PC-3 (cell line): ENCODE data around the gene SIN3B. TPM values are rescaled to one million over a fixed set of nuclear protein-coding genes. Genes with fewer than 3 reads are reported as not detected.

Source experiments
- ATAC-seq: fragments of 200-7000 bp; cut with Tn5 transposase; 2 replicates; pipeline ENCODE4 v1.9.1; 2020; ENCODE audit warnings: mild to moderate bottlenecking, moderate library complexity
- BruUV-seq: library from RNA; stranded (reverse); fragments of 400-500 nt; replicated peaks from 2 replicates; lab custom pipeline; 2021; lab: Mats Ljungman, UMichigan
- CTCF ChIA-PET: fragments of 300-600 bp; sonication (Branson Sonifier 250); formaldehyde crosslinking; loops from one replicate; lab custom pipeline; 2022; ENCODE audit warnings: antibody characterized with exemption; lab: Charles Lee
- POLR2A ChIA-PET: fragments of 300-600 bp; sonication (Branson Sonifier 250); formaldehyde crosslinking; loops from one replicate; lab custom pipeline; 2022; ENCODE audit warnings: antibody characterized with exemption; ENCODE audit not compliant: unreplicated experiment; lab: Charles Lee
- DNase-seq: peaks from one replicate; pipeline ENCODE4 v3.0.0-alpha.2; 2015
- H2AFZ ChIP-seq: fragments of 300-600 bp; sonication (generic); 2 replicates; pipeline ENCODE4 v1.6.0; 2016; ENCODE audit warnings: antibody characterized with exemption, low read length
- H3F3A ChIP-seq: fragments of 300-600 bp; sonication (generic); one replicate; pipeline ENCODE4 v1.6.0; 2017; ENCODE audit warnings: antibody characterized with exemption, low read length, control low read depth, mild to moderate bottlenecking; ENCODE audit not compliant: unreplicated experiment
- H3K27ac ChIP-seq: fragments of 300-600 bp; sonication (generic); 2 replicates; pipeline ENCODE4 v1.5.1; 2016; ENCODE audit warnings: mild to moderate bottlenecking, low read length
- H3K27me3 ChIP-seq: fragments of 300-600 bp; sonication (generic); 2 replicates; pipeline ENCODE4 v1.6.1; 2016; ENCODE audit warnings: low read length, mixed read lengths
- H3K36me3 ChIP-seq: fragments of 300-600 bp; sonication (generic); 2 replicates; pipeline ENCODE4 v1.6.1; 2016; ENCODE audit warnings: low read depth, mixed run types, low read length, mixed read lengths
- H3K4me1 ChIP-seq: fragments of 300-600 bp; sonication (generic); 2 replicates; pipeline ENCODE4 v1.5.1; 2016; ENCODE audit warnings: low read length; ENCODE audit not compliant: insufficient read depth
- H3K4me2 ChIP-seq: fragments of 300-600 bp; sonication (generic); 2 replicates; pipeline ENCODE4 v1.6.0; 2016; ENCODE audit warnings: low read length
- H3K4me3 ChIP-seq: fragments of 300-600 bp; sonication (generic); 2 replicates; pipeline ENCODE4 v1.5.1; 2016; ENCODE audit warnings: mild to moderate bottlenecking, low read length, mixed read lengths
- H3K79me2 ChIP-seq: fragments of 300-600 bp; sonication (generic); 2 replicates; pipeline ENCODE4 v1.6.1; 2017; ENCODE audit warnings: low read length, mixed read lengths
- H3K9ac ChIP-seq: fragments of 300-600 bp; sonication (generic); 2 replicates; pipeline ENCODE4 v1.6.0; 2016; ENCODE audit warnings: mild to moderate bottlenecking, low read length
- H3K9me2 ChIP-seq: fragments of 300-600 bp; sonication (generic); replicated peaks from 2 replicates; pipeline ENCODE4 v1.6.1; 2016; ENCODE audit warnings: mixed run types, low read length, mixed read lengths
- H3K9me3 ChIP-seq: fragments of 300-600 bp; sonication (generic); 2 replicates; pipeline ENCODE4 v1.6.1; 2016; ENCODE audit warnings: low read length, mixed read lengths
- H4K20me1 ChIP-seq: fragments of 300-600 bp; sonication (generic); 2 replicates; pipeline ENCODE4 v1.6.1; 2016; ENCODE audit warnings: low read length, mixed read lengths
- EZH2 ChIP-seq: fragments of 300-600 bp; sonication (generic); IDR thresholded peaks from one replicate; pipeline ENCODE4 v1.6.1; 2017; ENCODE audit warnings: antibody characterized with exemption, mild to moderate bottlenecking, low read length; ENCODE audit not compliant: unreplicated experiment
- EZH2phosphoT487 ChIP-seq: fragments of 300-600 bp; sonication (generic); IDR thresholded peaks from 2 replicates; pipeline ENCODE4 v1.6.1; 2018; ENCODE audit warnings: mild to moderate bottlenecking, antibody characterized with exemption, low read length, borderline replicate concordance
- intact Hi-C: fragments of 100-400 bp; cut with micrococcal nuclease; formaldehyde crosslinking; loops from 2 replicates; pipeline ENCODE4 v1.9.0; 2023
- total RNA-seq: library from RNA; depleted of rRNA; stranded (reverse); fragments of >200 nt; gene quantifications from 2 replicates; pipeline ENCODE4 v1.2.3, GENCODE V29; 2014
- TF ChIP-seq, protein P1 (sequence below): fragments of 300-600 bp; sonication (generic); conservative IDR thresholded peaks from 2 replicates; pipeline ENCODE4 v1.5.1; 2017; ENCODE audit warnings: antibody characterized with exemption, low read depth, mild to moderate bottlenecking, low read length

Gene SIN3B
- total RNA-seq, 1 experiment from 2014 or later = 46.4 TPM

- Histone ChIP-seq H3K27me3 (no peaks in the 10 kb centered on the region), H3K36me3 (no peaks in the 10 kb centered on the region), H3F3A (no peaks in the 10 kb centered on the region), H3K27ac (no peak overlapping the region), H3K9ac (no peak overlapping the region), H3K4me3 (no peak overlapping the region), H3K4me1 (peaks cover 6% of the 10 kb centered on the region; the same call in 1 of the 2 replicates), H4K20me1 (no peaks in the 10 kb centered on the region), H3K4me2 (no peak overlapping the region), H3K9me2 (no peaks in the 10 kb centered on the region), H2AFZ (no peak overlapping the region), H3K9me3 (no peaks in the 10 kb centered on the region), H3K79me2 (no peaks in the 10 kb centered on the region)
- CTCF ChIA-PET = no interaction called here
- ATAC-seq = no peak
- intact Hi-C loops = loop anchor here (10.0 kb wide), 2 partner anchors 59 to 161 kb away; no protein-coding TSS in a partner anchor
- TF ChIP-seq EZH2 (no peak), EZH2phosphoT487 (no peak)
- TF ChIP-seq, protein P1, sequence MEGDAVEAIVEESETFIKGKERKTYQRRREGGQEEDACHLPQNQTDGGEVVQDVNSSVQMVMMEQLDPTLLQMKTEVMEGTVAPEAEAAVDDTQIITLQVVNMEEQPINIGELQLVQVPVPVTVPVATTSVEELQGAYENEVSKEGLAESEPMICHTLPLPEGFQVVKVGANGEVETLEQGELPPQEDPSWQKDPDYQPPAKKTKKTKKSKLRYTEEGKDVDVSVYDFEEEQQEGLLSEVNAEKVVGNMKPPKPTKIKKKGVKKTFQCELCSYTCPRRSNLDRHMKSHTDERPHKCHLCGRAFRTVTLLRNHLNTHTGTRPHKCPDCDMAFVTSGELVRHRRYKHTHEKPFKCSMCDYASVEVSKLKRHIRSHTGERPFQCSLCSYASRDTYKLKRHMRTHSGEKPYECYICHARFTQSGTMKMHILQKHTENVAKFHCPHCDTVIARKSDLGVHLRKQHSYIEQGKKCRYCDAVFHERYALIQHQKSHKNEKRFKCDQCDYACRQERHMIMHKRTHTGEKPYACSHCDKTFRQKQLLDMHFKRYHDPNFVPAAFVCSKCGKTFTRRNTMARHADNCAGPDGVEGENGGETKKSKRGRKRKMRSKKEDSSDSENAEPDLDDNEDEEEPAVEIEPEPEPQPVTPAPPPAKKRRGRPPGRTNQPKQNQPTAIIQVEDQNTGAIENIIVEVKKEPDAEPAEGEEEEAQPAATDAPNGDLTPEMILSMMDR = no peak
- no TSS peak for BruUV-seq
- POLR2A ChIA-PET = no interaction called here
- DNase-seq = no peak
Measured at GRCh38 chr19:16894080-16894479, 64.9 kb downstream of the SIN3B start.

DNA sequence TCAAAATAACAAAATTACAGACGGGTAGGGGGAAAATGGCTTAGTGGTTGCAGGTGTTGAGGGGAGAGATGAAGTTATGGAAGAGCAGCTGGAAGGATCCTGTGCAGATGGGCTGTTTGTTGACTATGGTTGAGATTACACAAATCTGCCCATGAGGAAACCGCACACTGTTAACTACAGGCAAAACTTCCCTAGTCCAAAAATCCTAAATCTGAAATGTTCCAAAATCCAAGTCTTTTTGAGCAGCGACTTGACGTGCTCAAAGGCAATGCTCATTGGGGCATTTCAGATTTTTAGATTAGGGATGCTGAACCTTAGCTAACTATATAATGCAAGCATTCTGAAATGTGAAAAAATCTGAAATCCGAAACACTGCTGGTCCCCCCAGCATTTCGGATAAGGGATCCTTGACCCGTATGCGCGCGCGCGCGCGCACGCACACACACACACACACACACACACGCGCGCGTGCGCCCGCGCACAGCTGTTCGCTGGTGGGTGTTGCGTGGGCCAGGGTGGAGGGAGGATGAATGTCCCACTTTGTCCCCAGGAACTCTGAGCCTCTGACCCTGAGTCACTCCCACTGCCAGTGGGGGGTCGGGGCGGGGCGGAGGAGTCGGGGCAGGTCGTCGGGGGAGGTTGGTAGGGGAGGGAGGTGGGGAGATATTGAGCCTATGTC is 66.4 kb downstream of the SIN3B start:
- H3K27me3 ChIP-seq = no peaks in the 10 kb centered on the region
- H3K79me2 ChIP-seq = no peaks in the 10 kb centered on the region
- H3K9me3 ChIP-seq = no peaks in the 10 kb centered on the region
- H3K27ac ChIP-seq = no peak overlapping the region
- TF ChIP-seq EZH2phosphoT487 (no peak), EZH2 (no peak)
- TF ChIP-seq, protein P1 = no peak
- no peaks in the 10 kb centered on the region for H3K9me2 ChIP-seq
- DNase-seq = no peak
- no peaks in the 10 kb centered on the region for H3F3A ChIP-seq
- ATAC-seq = no peak
- H2AFZ ChIP-seq = peak overlapping the region; percentile 93; the same call in 1 of the 2 replicates
- ChIA-PET POLR2A (interaction anchor here (0.5 kb wide), 1 partner anchor 125 kb away, joined by 3 read pairs; no protein-coding TSS in a partner anchor), CTCF (no interaction called here)
- no peaks in the 10 kb centered on the region for H4K20me1 ChIP-seq
- intact Hi-C loops = loop anchor here (10.0 kb wide), 2 partner anchors 61 to 159 kb away; no protein-coding TSS in a partner anchor
- no peak overlapping the region for H3K9ac ChIP-seq
- no peaks in the 10 kb centered on the region for H3K36me3 ChIP-seq
- peaks cover 6% of the 10 kb centered on the region; the same call in 1 of the 2 replicates for H3K4me1 ChIP-seq
- H3K4me2 ChIP-seq = peak overlapping the region; percentile 100
- peak overlapping the region; percentile 76; the same call in 1 of the 2 replicates for H3K4me3 ChIP-seq
- BruUV-seq = no TSS peak
